Epidermal melanocyte (primary cell): Measurements from ENCODE around the gene PRSS16.
"Not testable (repeated sequence)": the region's sequence is repeated elsewhere in the genome, so short reads cannot be mapped to it uniquely, and the experiment has no call there.

Experiments
- DNase-seq: peaks from one replicate; pipeline ENCODE4 v3.0.0; 2011; ENCODE audit warnings: low spot score; ENCODE audit not compliant: insufficient read length

PRSS16 gene

GRCh38 chr6:27242589-27243265 lies 4.8 kb upstream of the PRSS16 start:
- no peak for DNase-seq

- no peak for DNase-seq
Measured at GRCh38 chr6:27248783-27249182, 1.3 kb downstream of the PRSS16 start.

DNA sequence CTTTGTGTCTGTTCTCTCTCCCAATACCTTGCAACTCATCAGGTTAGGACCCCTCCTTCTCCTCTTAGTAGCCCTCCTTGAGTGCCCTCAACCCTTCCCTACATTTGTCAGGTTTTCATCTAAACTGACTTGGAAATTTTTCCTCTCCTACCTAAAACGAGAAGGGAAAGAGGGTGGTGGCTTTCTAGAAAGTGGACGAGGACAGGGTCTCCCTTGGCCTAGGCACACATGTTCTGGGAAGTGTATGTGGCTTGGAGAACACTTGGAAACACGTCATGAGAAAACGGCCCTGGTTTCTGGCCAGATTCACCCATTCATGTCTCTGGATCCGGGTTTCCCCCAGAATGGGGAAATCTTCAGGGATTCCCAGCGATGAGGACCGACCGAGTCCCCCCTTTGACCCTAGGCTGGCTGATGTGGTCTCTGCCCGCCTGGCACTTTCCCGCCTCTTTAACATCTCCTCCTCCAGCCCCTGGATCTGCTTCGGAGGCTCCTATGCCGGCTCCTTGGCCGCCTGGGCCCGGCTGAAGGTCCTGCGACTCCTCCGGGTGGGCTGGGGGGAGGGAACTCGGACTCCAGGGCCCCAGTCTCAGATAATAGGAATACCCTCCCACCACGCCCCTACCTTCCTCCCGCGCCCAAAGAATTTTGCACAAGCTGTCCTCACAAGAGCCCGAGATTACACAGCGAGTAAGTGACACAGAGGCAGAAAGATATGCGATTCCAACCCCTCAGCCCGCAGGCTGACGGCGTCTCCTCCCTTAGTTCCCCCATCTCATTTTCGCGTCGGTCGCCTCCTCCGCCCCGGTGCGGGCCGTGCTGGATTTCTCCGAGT lies 3.0 kb downstream of the PRSS16 start:
- no peak for DNase-seq

- DNase-seq, result no peak
Measured at GRCh38 chr6:27251112-27251605, 3.7 kb downstream of the PRSS16 start.

GRCh38 chr6:27251606-27252251 lies 4.2 kb downstream of the PRSS16 start:
- DNase-seq, result no peak

- DNase-seq, result no peak
Measured at GRCh38 chr6:27254566-27254965, 7.1 kb downstream of the PRSS16 start.

- no peak for DNase-seq
Measured at GRCh38 chr6:27255866-27256265, 8.4 kb downstream of the PRSS16 start.

DNA sequence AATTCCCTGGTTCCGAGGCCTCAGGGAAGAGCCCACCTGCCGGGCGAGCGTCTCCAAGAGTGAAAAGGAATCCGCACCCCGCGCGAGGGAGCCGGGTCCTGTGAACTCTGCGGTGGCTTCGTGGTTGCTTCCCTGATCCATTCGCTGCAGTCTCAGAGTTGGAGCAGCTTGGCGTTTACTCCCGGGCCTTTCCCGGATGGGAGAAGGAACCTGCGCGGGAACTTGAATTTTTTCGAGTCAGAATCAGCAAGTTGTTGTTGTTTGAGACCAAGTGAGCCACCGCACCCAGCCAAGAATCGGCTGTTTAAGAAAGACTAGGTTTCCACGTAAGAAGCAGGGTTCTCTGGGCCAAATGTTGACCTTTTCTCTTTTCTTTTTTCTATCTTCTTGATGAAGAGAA lies 12.9 kb downstream of the PRSS16 start:
- no peak for DNase-seq

DNA sequence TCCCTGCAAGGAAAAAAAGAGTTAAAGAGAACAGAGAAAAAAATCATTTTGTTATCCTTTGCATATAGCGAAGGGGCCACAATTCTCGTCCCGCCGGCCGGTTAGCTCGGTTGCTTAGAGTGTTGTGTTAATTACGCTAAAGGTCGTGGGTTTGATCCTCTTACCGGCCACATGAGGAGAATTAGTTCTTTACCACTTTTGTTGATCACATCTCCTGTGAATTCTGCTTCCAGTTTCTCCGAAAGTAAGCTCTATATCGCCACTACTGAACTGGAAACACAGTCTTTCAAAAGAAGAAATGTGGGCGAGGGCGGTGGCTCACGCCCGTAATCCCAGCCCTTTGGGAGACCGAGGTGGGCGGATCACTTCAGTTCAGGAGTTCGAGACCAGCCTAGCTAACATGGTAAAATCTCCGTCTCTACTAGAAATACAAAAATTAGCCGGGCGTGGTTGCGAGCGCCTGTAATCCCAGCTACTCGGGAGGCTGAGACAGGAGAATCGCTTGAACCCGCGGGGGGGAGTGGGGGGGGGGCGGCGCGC lies 13.4 kb downstream of the PRSS16 start:
- no peak for DNase-seq

- DNase-seq, result no peak
Measured at GRCh38 chr6:27263886-27264285, 16.4 kb downstream of the PRSS16 start.

GRCh38 chr6:27267003-27267402 lies 19.5 kb downstream of the PRSS16 start:
- not testable (repeated sequence) for DNase-seq

DNA sequence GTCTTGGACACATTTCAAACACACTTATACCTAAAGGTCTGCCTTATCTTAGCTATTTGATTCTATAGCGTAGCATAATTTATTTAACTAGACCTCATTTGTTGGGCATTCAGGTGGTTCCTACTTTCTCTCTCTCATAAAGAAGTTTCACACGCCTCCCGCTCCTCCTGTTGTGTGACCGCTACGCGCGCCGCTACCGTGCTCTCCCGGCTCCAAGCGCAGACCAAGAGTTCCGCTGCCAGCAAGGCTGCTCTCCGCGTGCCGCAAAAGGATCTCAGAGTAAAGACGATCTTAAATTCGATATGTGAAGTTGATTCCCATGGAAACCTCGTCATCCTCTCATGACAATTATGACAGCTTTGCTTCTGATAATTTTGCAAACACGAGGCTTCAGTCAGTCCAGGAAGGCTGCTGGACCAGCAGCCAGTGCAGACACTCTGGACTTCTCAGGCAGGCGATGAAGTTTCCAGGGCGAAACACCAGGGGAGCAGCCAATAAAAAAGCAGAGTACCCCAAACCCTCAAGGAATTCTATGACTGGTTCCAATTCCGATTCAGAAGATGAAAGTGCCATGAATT lies 20.4 kb downstream of the PRSS16 start:
- DNase-seq, result no peak

DNA sequence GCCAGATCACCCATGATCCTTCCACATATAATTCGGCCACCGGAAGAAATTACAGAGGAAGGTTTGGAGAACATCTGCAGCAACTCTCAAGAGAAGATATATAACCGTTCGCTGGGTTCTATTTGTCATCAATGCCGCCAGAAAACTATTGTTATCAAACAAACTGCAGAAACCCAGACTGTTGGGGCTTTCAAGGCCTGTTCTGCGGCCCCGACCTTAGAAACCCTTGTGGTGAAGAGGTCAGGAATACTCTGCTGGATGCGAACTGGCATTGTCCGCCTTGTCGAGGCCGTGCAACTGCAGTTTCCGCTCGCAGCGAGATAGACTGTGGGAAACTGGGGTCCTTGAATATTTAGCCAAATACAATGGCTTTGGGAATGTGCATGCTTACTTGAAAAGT lies 21.3 kb downstream of the PRSS16 start:
- no peak for DNase-seq

GRCh38 chr6:27273783-27274182 lies 26.3 kb downstream of the PRSS16 start:
- DNase-seq, result no peak

DNA sequence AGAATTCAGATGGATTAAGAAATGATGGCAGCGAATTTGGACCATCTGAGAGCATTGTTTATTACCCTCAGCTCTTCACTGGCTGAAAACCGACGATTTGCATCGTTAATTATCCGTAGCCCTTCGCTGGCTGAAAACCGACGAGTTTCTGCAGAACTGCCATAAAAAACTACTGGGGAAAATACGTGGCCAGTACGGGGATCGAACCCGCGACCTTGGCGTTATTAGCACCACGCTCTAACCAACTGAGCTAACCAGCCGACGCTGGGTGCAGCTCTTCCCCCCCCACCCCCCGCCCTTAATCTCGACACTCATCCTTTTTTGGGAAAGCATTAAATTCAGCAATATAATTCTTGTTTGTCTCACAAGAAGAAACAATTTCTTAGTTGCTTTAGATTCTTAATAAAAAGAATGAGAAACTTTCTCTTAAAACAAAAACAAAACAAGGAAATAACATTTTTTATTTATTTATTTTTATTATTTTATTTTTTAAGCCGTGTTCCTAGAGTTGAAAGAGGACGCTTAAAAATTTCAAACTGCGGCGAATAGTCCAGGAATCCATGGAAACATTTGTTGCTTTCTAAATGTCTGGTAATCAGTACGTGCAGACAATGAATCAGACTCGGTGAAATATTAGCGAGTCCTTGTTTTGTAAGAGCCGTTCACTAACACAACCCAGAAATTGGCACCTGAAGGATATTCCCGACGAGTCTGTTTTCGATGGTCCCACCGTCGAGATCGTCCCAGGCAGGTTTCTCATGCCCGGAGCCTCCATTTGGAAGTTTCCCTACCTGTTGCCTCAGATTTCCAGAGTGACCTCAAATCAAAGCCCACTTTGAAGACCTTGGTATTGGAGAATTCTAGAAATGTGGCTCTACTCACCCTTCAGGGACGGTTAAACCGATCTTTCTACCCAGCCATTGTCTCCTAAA lies 27.8 kb downstream of the PRSS16 start:
- DNase-seq, result no peak

GRCh38 chr6:27279513-27280063 lies 32.1 kb downstream of the PRSS16 start:
- no peak for DNase-seq

DNA sequence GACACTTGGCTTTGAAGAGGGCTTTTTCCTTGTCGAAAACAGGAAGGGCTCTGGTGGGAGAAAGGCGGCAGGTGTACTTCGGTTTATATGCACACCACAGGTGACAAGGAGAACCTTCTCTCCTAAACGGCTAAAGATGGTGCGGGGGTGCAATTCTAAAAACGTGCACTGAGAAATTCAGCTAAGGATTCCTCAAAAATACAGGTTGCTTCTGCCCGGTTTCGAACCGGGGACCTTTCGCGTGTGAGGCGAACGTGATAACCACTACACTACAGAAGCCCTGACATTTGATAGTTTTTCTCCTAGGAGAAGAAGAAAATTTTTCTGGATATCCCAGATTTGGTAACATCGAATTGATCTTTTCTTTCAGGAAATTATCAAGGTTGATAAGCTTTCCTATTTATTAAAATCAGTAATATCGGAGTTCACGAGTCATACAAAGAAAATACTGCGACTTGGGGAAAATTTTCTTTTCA lies 32.6 kb downstream of the PRSS16 start:
- no peak for DNase-seq

GRCh38 chr6:27280540-27281000 lies 33.1 kb downstream of the PRSS16 start:
- DNase-seq, result no peak

- DNase-seq, result no peak
Measured at GRCh38 chr6:27281105-27281539, 33.6 kb downstream of the PRSS16 start.

DNA sequence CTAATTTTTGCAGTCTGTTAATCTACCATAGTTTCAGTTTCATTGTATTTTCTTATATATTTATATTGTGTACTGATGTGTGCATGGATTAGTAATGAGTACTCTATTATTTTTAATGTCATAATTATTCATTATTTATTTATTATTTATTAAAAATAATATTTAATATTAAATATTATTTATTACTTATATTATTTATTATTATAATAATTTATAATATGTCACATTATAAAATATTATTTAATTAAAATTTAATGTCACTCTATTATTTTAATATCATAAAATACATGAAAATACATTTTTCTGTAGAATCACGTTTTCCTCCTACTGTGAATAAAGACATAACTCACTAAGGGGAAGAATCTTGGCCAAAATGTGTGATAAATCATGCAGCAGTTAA lies 34.1 kb downstream of the PRSS16 start:
- DNase-seq, result no peak
